ENCODE data around the gene CALCB. TPM values are rescaled to one million over a fixed set of nuclear protein-coding genes. Genes with fewer than 3 reads are reported as not detected.

CALCB gene
- total and polyA plus RNA-seq, 2 donors = 0.24 to 1.2 TPM

DNA sequence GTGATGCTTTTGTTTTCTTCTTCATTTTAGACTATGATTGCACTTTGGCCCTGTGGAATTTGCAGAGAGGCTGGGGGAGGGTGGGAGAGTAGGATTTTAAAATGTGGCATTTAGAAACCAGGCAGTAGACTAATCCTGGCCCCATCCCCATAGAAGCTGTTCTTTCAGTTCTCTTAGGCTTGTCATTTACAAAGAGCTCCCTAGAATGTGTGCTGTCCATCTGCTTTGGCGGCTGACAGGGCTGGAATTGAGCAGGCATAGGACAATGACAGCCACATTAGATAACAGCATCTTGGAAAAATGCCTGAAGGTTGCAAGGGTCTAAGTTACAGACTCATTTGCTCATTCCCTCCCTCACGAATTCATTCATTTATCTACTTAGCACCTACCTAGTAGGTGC is 51.1 kb downstream of the CALCB start:
- DNase-seq (ENCODE audit: low read depth in 6 of 9, low spot score in 9 of 9) = no peak
- Histone ChIP-seq H3K27ac (ENCODE audit: low read depth in 1 of 2, low read length in 1 of 2) (no peak overlapping the region), H3K4me1 (ENCODE audit: control insufficient read depth in 2 of 2, insufficient read depth in 2 of 2, low read length in 2 of 2) (no peaks in the 10 kb centered on the region), H3K4me3 (ENCODE audit: low read length in 2 of 2) (no peak overlapping the region), H3K9me3 (ENCODE audit: control insufficient read depth in 2 of 2, insufficient read depth in 1 of 2, low read length in 1 of 2) (no peaks in the 10 kb centered on the region), H3K36me3 (ENCODE audit: control insufficient read depth in 2 of 2, insufficient read depth in 2 of 2, low read length in 1 of 2) (no peaks in the 10 kb centered on the region), H3K27me3 (ENCODE audit: control insufficient read depth in 2 of 2, insufficient read depth in 1 of 2, low read length in 1 of 2) (no peaks in the 10 kb centered on the region)
- 94% methylated on average over 2 of the region's 2 CpGs for WGBS

DNA sequence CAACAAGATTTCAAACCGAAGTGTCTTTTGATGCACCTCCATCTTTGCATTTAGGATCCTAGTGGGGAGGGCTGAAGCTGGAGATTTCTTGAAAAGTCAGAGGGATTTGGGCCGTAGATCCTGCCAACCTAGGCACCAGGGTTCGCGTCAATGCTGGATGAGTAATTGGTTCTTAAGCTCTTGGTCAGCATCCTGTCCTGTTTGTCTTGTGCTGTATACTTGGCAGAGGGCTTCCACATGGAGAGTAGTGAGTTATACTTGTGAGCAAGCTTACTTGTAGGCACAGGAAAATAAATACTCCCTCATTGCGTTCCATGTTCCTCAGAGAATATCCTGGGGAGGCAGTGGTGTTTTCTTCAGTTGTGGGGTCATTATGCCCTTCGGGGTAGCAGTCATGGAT is 53.9 kb downstream of the CALCB start:
- 95% methylated on average over 6 of the region's 6 CpGs for WGBS
- H3K36me3 ChIP-seq (ENCODE audit: control insufficient read depth in 2 of 2, insufficient read depth in 2 of 2, low read length in 1 of 2) = no peaks in the 10 kb centered on the region
- H3K27me3 ChIP-seq (ENCODE audit: control insufficient read depth in 2 of 2, insufficient read depth in 1 of 2, low read length in 1 of 2) = no peaks in the 10 kb centered on the region
- H3K27ac ChIP-seq (ENCODE audit: low read depth in 1 of 2, low read length in 1 of 2) = no peak overlapping the region
- H3K4me3 ChIP-seq (ENCODE audit: low read length in 2 of 2) = no peak overlapping the region
- H3K9me3 ChIP-seq (ENCODE audit: control insufficient read depth in 2 of 2, insufficient read depth in 1 of 2, low read length in 1 of 2) = no peaks in the 10 kb centered on the region
- H3K4me1 ChIP-seq (ENCODE audit: control insufficient read depth in 2 of 2, insufficient read depth in 2 of 2, low read length in 2 of 2) = no peaks in the 10 kb centered on the region
- no peak for DNase-seq (ENCODE audit: low read depth in 6 of 9, low spot score in 9 of 9)

Other genes starting within 250 kb of the CALCB start
- 20.1 TPM for gene CYP2R1, start 181.4 kb upstream of the CALCB start, total RNA-seq
- gene CYP2R1, start 181.4 kb upstream of the CALCB start, polyA plus RNA-seq = 58.0 TPM
- gene CALCA, start 101.2 kb upstream of the CALCB start, total RNA-seq = 0.61 TPM
- 4.6 TPM for gene CALCA, start 101.2 kb upstream of the CALCB start, polyA plus RNA-seq
- 0.19 TPM for gene INSC, start 41.3 kb downstream of the CALCB start, total RNA-seq
- 0.66 TPM for gene INSC, start 41.3 kb downstream of the CALCB start, polyA plus RNA-seq